Transverse colon (tissue), 4 donors: ENCODE measurements around the gene SLC25A51. TPM values are rescaled to one million over a fixed set of nuclear protein-coding genes. Genes with fewer than 3 reads are reported as not detected.

Experiments used
- DNase-seq: peaks from one replicate; pipeline ENCODE4 v3.0.0-alpha.2; 2019
- H3K27ac ChIP-seq, 4 donors: fragments of 200-600 bp; sonication (generic); 2 replicates each; pipeline ENCODE4 v1.5.1; 2016 to 2018; ENCODE audit warnings: inconsistent platforms in 4 of 4
- H3K27me3 ChIP-seq: fragments of 200-600 bp; sonication (generic); 2 replicates; pipeline ENCODE4 v1.5.1; 2017; ENCODE audit warnings: inconsistent platforms
- H3K36me3 ChIP-seq, 4 donors: fragments of 200-600 bp; sonication (generic); 2 replicates each; pipeline ENCODE4 v1.5.1; 2017 to 2019; ENCODE audit warnings: inconsistent platforms in 4 of 4
- H3K4me1 ChIP-seq, 4 donors: fragments of 200-600 bp; sonication (generic); 2 replicates each; pipeline ENCODE4 v1.5.1; 2017 to 2020; ENCODE audit warnings: inconsistent platforms in 4 of 4
- H3K4me3 ChIP-seq, 4 donors: fragments of 200-600 bp; sonication (generic); 1 replicate in 1 of 4; 2 replicates in 3 of 4; pipeline versions ENCODE4 v1.5.1 to v1.6.1; 2017 to 2019; ENCODE audit warnings: inconsistent platforms in 4 of 4
- H3K9me3 ChIP-seq, 2 donors: fragments of 200-600 bp; sonication (generic); 2 replicates each; pipeline ENCODE4 v1.5.1; 2017 to 2019; ENCODE audit warnings: inconsistent platforms in 2 of 2
- CTCF ChIP-seq, 5 experiments: fragments of 200-600 bp in 3 of 5; fragments of 450-650 bp in 2 of 5; sonication (generic) in 3 of 5; IDR thresholded peaks; 1 replicate in 2 of 5; 2 replicates in 3 of 5; pipeline ENCODE4 v1.5.1; 2016 to 2017; ENCODE audit warnings: antibody characterized with exemption in 5 of 5, inconsistent platforms in 3 of 5, mild to moderate bottlenecking in 2 of 5, moderate library complexity in 1 of 5
- EP300 ChIP-seq: sonication (generic); formaldehyde crosslinking; IDR thresholded peaks from one replicate; pipeline ENCODE4 v1.6.1; 2017; ENCODE audit warnings: antibody characterized with exemption, low read depth
- POLR2A ChIP-seq: fragments of 450-650 bp; IDR thresholded peaks from one replicate; pipeline ENCODE4 v1.6.1; 2016; ENCODE audit warnings: antibody characterized with exemption, mild to moderate bottlenecking, moderate library complexity
- POLR2AphosphoS5 ChIP-seq, 3 donors: sonication (generic); formaldehyde crosslinking; IDR thresholded peaks; one replicate each; pipeline ENCODE4 v1.6.1; 2016; ENCODE audit warnings: antibody characterized with exemption in 3 of 3
- WGBS, 2 donors: methylation state at CpG; one replicate each; pipeline ENCODE4 v1.1.5; 2018; ENCODE audit warnings: low coverage in 1 of 2; 5-methylcytosine and 5-hydroxymethylcytosine counted together
- in situ Hi-C, 4 donors: fragments of 200-750 bp; cut with MboI; loops; one replicate each; pipeline versions ENCODE4 v1.15.0 to v1.15.1; 2017; ENCODE audit warnings: low sequenced_read_pairs in 3 of 4, low pct_ligation_motif_present in 1 of 4, low pct_unique_long_range_greater_than_20kb in 1 of 4
- intact Hi-C: fragments of 100-400 bp; cut with DNase I; formaldehyde crosslinking; loops from one replicate; pipeline ENCODE4 v1.15.1; 2023; ENCODE audit warnings: low total_unique reads
- total RNA-seq, 4 donors: library from RNA; depleted of rRNA; stranded (reverse); fragments of >200 nt; gene quantifications; one replicate each; pipeline ENCODE4 v1.1.0, GENCODE V29; 2016

The SLC25A51 gene
- 10 to 100 TPM; 15.7 to 30.0 (median 24.1) TPM for total RNA-seq

- no peaks in the 10 kb centered on the region for H3K9me3 ChIP-seq
- peak within 1 kb of the TSS; percentile 89 to 99 (median 96) for H3K27ac ChIP-seq
- DNase-seq, result peak; percentile 96
- H3K27me3 ChIP-seq, result no peaks in the 10 kb centered on the region
- intact Hi-C loops (no loop called here), in situ Hi-C loops (loop anchor here (10.0 to 25.0 kb wide), 7 partner anchors 158 to 508 kb away; partner anchors contain the start of genes TOMM5 (in 2 of the 4), FBXO10 (in 1 of the 4), IGFBPL1 (in 1 of the 4) and POLR1E (in 1 of the 4))
- peak within 1 kb of the TSS; percentile 84 to 99 (median 90) for H3K4me3 ChIP-seq
- 1% methylated on average over 72 of the region's 84 CpGs; no CpG with 5 or more reads in 1 of the 2 donors for WGBS, 2 donors
- H3K36me3 ChIP-seq, result peaks cover 0 to 8% (median under 1%) of the 10 kb centered on the region in 4 donors
- peaks cover 13 to 23% (median 21%) of the 10 kb centered on the region in 4 donors for H3K4me1 ChIP-seq
- TF ChIP-seq POLR2A (peak; percentile 70), POLR2AphosphoS5 (IDR thresholded peaks at IDR 0.05) (peak; percentile 76 to 91 (median 80)), EP300 (no peak), CTCF (IDR thresholded peaks at IDR 0.05) (peak; percentile 85 to 98 (median 91))
Observed at GRCh38 chr9:37903647-37904444, at the start of gene SLC25A51. Gene SLC25A51, minus strand, starts transcription at chr9:37904127. Its CDS starts 15,577 bp downstream, at chr9:37888550.

GRCh38 chr9:37953206-37953774 is 49.4 kb upstream of the SLC25A51 start:
- WGBS, 2 donors, result 69 to 90% methylated on average over 2 to 5 of the region's 5 CpGs
- peak overlapping the region in 2 of 4 donors; percentile 15 to 34 for H3K27ac ChIP-seq
- H3K4me3 ChIP-seq, result no peak overlapping the region

GRCh38 chr9:37952731-37953130 is 48.8 kb upstream of the SLC25A51 start:
- intact Hi-C loops (no loop called here), in situ Hi-C loops (no loop called here)
- Histone ChIP-seq H3K4me1 (peaks cover 0 to 4% (median 0%) of the 10 kb centered on the region in 4 donors), H3K27ac (no peak overlapping the region), H3K27me3 (no peaks in the 10 kb centered on the region), H3K9me3 (no peaks in the 10 kb centered on the region), H3K36me3 (peaks cover 0 to 5% (median 2%) of the 10 kb centered on the region in 4 donors), H3K4me3 (no peak overlapping the region)
- WGBS, 2 donors, result 90 to 98% methylated on average over 5 to 6 of the region's 6 CpGs
- no peak for DNase-seq
- TF ChIP-seq CTCF (IDR thresholded peaks at IDR 0.05) (no peak), POLR2AphosphoS5 (IDR thresholded peaks at IDR 0.05) (no peak), EP300 (no peak), POLR2A (no peak)

More at GRCh38 chr9:37953206-37953774, 49.4 kb upstream of the SLC25A51 start:
- H3K36me3 ChIP-seq, result peaks cover 0 to 2% (median under 1%) of the 10 kb centered on the region in 4 donors
- TF ChIP-seq POLR2A (no peak), POLR2AphosphoS5 (IDR thresholded peaks at IDR 0.05) (no peak), EP300 (no peak), CTCF (IDR thresholded peaks at IDR 0.05) (no peak)
- H3K27me3 ChIP-seq, result no peaks in the 10 kb centered on the region
- peaks cover 0 to 4% (median 0%) of the 10 kb centered on the region in 4 donors for H3K4me1 ChIP-seq
- no peak for DNase-seq
- in situ Hi-C loops, result no loop called here
- no peaks in the 10 kb centered on the region for H3K9me3 ChIP-seq
- intact Hi-C loops, result no loop called here
